Suprapubic skin (tissue), 3 donors: ENCODE results near the gene SCN2B.

Experiments used
- EP300 ChIP-seq: sonication (generic); formaldehyde crosslinking; IDR thresholded peaks from one replicate; pipeline ENCODE4 v1.6.1; 2017; ENCODE audit warnings: antibody characterized with exemption
- TF ChIP-seq, protein P1 (sequence below), 2 donors: fragments of 200-600 bp in 1 of 2; fragments of 450-650 bp in 1 of 2; sonication (generic) in 1 of 2; IDR thresholded peaks; one replicate each; pipeline ENCODE4 v1.5.1; 2016 to 2019; ENCODE audit warnings: antibody characterized with exemption in 2 of 2, mild to moderate bottlenecking in 1 of 2, moderate library complexity in 1 of 2

DNA sequence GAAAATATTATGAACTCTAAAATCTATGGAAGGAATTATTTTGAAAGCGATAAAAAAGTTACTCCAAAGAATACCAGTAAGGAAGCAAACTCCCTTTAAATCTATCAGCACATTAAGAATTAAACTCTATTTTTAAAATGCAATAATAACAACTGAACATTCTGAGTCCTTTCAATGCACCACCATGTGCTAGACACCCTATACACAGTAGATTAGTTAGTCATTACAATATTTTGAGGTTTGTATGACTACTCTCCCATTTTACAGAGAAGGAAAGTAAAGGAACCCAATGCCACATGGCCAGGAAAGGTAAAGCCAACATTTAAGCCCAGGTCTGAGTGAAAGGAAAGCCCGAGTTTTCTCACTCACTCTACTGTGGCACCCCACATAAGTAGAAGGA is 30.6 kb upstream of the SCN2B start:
- TF ChIP-seq, protein P1, sequence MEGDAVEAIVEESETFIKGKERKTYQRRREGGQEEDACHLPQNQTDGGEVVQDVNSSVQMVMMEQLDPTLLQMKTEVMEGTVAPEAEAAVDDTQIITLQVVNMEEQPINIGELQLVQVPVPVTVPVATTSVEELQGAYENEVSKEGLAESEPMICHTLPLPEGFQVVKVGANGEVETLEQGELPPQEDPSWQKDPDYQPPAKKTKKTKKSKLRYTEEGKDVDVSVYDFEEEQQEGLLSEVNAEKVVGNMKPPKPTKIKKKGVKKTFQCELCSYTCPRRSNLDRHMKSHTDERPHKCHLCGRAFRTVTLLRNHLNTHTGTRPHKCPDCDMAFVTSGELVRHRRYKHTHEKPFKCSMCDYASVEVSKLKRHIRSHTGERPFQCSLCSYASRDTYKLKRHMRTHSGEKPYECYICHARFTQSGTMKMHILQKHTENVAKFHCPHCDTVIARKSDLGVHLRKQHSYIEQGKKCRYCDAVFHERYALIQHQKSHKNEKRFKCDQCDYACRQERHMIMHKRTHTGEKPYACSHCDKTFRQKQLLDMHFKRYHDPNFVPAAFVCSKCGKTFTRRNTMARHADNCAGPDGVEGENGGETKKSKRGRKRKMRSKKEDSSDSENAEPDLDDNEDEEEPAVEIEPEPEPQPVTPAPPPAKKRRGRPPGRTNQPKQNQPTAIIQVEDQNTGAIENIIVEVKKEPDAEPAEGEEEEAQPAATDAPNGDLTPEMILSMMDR (IDR thresholded peaks at IDR 0.05), result no peak
- no peak for TF ChIP-seq EP300
